ENCODE results near the gene PDZD7.

DNA sequence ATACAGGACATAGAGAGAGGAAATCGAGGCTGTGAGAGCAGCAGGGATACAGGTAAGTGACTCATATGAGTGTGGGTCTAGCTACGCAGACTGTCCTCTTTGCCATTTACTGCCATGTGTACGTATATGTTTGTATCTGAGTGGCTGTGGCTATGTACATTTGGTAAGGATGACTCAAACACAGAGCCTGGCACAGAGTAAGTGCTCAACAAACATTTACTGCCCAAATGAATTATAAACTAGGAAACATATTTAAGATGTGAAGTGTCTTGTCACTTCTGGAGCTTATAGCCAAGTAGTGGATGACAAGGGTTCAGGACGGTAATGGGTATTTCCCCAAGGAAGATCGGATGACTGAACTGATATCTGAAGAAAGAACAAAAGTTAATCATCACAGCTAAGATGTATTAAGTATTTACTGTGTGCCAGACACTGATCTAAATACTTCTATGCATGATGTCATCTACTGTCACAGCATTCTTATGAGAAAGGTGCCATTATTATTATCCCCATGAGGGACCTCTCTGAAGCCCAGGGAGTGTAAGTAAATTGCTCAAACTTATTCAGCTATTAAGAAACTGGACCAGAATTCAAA, 49.7 kb downstream of the PDZD7 start:
- TF ChIP-seq EZH2 (IDR thresholded peaks at IDR 0.05; ENCODE audit: low read depth, low read length, severe bottlenecking) (no peak), CREB1 (IDR thresholded peaks at IDR 0.05) (no peak), CTCF (IDR thresholded peaks at IDR 0.05; ENCODE audit: control extremely low read depth in 1 of 3, insufficient read depth in 1 of 3, low read depth in 1 of 3, low read length in 3 of 3) (no peak), SIRT6 (IDR thresholded peaks at IDR 0.05; ENCODE audit: low read length) (no peak), GABPA (IDR thresholded peaks at IDR 0.05; ENCODE audit: borderline replicate concordance, insufficient read depth, low read length) (no peak), ZNF274 (IDR thresholded peaks at IDR 0.05; ENCODE audit: borderline replicate concordance, extremely low read depth, low read length) (no peak), TCF12 (IDR thresholded peaks at IDR 0.05; ENCODE audit: low read depth, low read length) (no peak), RFX5 (IDR thresholded peaks at IDR 0.05; ENCODE audit: borderline replicate concordance, low read depth, low read length) (no peak), FOSL1 (IDR thresholded peaks at IDR 0.05; ENCODE audit: insufficient read depth, low read depth, low read length) (no peak), SRF (IDR thresholded peaks at IDR 0.05; ENCODE audit: low read depth, low read length) (no peak), ASH2L (IDR thresholded peaks at IDR 0.05; ENCODE audit: low read length) (no peak)
- TF ChIP-seq, protein P1, sequence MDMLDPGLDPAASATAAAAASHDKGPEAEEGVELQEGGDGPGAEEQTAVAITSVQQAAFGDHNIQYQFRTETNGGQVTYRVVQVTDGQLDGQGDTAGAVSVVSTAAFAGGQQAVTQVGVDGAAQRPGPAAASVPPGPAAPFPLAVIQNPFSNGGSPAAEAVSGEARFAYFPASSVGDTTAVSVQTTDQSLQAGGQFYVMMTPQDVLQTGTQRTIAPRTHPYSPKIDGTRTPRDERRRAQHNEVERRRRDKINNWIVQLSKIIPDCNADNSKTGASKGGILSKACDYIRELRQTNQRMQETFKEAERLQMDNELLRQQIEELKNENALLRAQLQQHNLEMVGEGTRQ (IDR thresholded peaks at IDR 0.05; ENCODE audit: low read length), result no peak

Data from H1 (cell line).